GM23338 (cell line): Measurements from ENCODE around the gene LRP1B. TPM values are rescaled to one million over a fixed set of nuclear protein-coding genes. Genes with fewer than 3 reads are reported as not detected.
A peak's percentile ranks its signal among the peaks of the same experiment; 100 is the strongest.

ENCODE experiments used
- ATAC-seq: fragments of 200-7000 bp; cut with Tn5 transposase; 3 replicates; pipeline ENCODE4 v1.9.1; 2020
- DNase-seq: peaks from one replicate; pipeline ENCODE4 v3.0.0-alpha.2; 2015; ENCODE audit warnings: low spot score
- H2AFZ ChIP-seq: fragments of 200-600 bp; sonication (generic); 2 replicates; pipeline ENCODE4 v1.8.0; 2016; ENCODE audit warnings: antibody characterized with exemption, mild to moderate bottlenecking, moderate library complexity
- H3F3A ChIP-seq: fragments of 200-600 bp; sonication (generic); replicated peaks from 2 replicates; pipeline ENCODE4 v1.8.0; 2017; ENCODE audit warnings: antibody characterized with exemption, mixed run types, low read depth
- H3K27ac ChIP-seq: fragments of 200-600 bp; sonication (generic); 2 replicates; pipeline ENCODE4 v1.6.1; 2016; ENCODE audit warnings: low read depth
- H3K27me3 ChIP-seq: fragments of 200-600 bp; sonication (generic); 2 replicates; pipeline ENCODE4 v1.8.0; 2016; ENCODE audit warnings: mild to moderate bottlenecking, mixed run types, moderate library complexity; ENCODE audit not compliant: insufficient read depth
- H3K36me3 ChIP-seq: fragments of 200-600 bp; sonication (generic); 2 replicates; pipeline ENCODE4 v1.8.0; 2016; ENCODE audit warnings: mild to moderate bottlenecking; ENCODE audit not compliant: insufficient read depth
- H3K4me1 ChIP-seq: fragments of 200-600 bp; sonication (generic); 2 replicates; pipeline ENCODE4 v1.8.0; 2016; ENCODE audit warnings: mild to moderate bottlenecking, moderate library complexity; ENCODE audit not compliant: insufficient read depth
- H3K4me2 ChIP-seq: fragments of 200-600 bp; sonication (generic); 2 replicates; pipeline ENCODE4 v1.7.1; 2017; ENCODE audit warnings: mixed run types
- H3K4me3 ChIP-seq: fragments of 200-600 bp; sonication (generic); 2 replicates; pipeline ENCODE4 v1.6.1; 2016; ENCODE audit warnings: mixed run types
- H3K79me2 ChIP-seq: fragments of 200-600 bp; sonication (generic); replicated peaks from 2 replicates; pipeline ENCODE4 v1.8.0; 2017; ENCODE audit warnings: mild to moderate bottlenecking; ENCODE audit not compliant: insufficient read depth
- H3K9me2 ChIP-seq: fragments of 200-600 bp; sonication (generic); 2 replicates; pipeline ENCODE4 v1.8.0; 2017; ENCODE audit not compliant: insufficient read depth
- H4K20me1 ChIP-seq: fragments of 200-600 bp; sonication (generic); replicated peaks from 2 replicates; pipeline ENCODE4 v1.8.0; 2017; ENCODE audit warnings: mild to moderate bottlenecking; ENCODE audit not compliant: insufficient read depth
- H3K27ac Mint-ChIP-seq: 2 replicates; pipeline ENCODE4 v1.8.0; 2020; ENCODE audit warnings: inconsistent platforms, mild to moderate bottlenecking, moderate library complexity, mixed read lengths
- H3K27me3 Mint-ChIP-seq: 3 replicates; pipeline ENCODE4 v1.8.0; 2022; ENCODE audit warnings: low read depth, mild to moderate bottlenecking, moderate library complexity, mixed read lengths, inconsistent platforms; ENCODE audit not compliant: insufficient read depth, poor library complexity
- H3K36me3 Mint-ChIP-seq: 3 replicates; pipeline ENCODE4 v1.8.0; 2021; ENCODE audit warnings: low read depth, mild to moderate bottlenecking, inconsistent platforms, moderate library complexity, mixed read lengths
- H3K4me1 Mint-ChIP-seq: 3 replicates; pipeline ENCODE4 v1.8.0; 2020; ENCODE audit warnings: mild to moderate bottlenecking, inconsistent platforms, mixed read lengths
- H3K4me3 Mint-ChIP-seq: 3 replicates; pipeline ENCODE4 v1.8.0; 2021; ENCODE audit warnings: moderate library complexity, mild to moderate bottlenecking, inconsistent platforms, mixed read lengths
- H3K9me3 Mint-ChIP-seq: 3 replicates; pipeline ENCODE4 v1.8.0; 2020; ENCODE audit warnings: moderate library complexity, mild to moderate bottlenecking, inconsistent platforms, mixed read lengths
- CREB1 ChIP-seq: fragments of 250-450 bp; sonication (Bioruptor Pico); IDR thresholded peaks from 2 replicates; pipeline ENCODE4 v1.5.0; 2020; ENCODE audit warnings: low read depth, mild to moderate bottlenecking, moderate library complexity
- ETS1 ChIP-seq: IDR thresholded peaks from 2 replicates; pipeline ENCODE4 v1.6.1; 2016; ENCODE audit warnings: antibody characterized with exemption
- EZH2 ChIP-seq: fragments of 200-600 bp; sonication (generic); IDR thresholded peaks from one replicate; pipeline ENCODE4 v1.8.0; 2017; ENCODE audit warnings: antibody characterized with exemption, mild to moderate bottlenecking, low read depth; ENCODE audit not compliant: unreplicated experiment
- EZH2phosphoT487 ChIP-seq: fragments of 200-600 bp; sonication (generic); IDR thresholded peaks from one replicate; pipeline ENCODE4 v1.8.1; 2018; ENCODE audit warnings: antibody characterized with exemption; ENCODE audit not compliant: unreplicated experiment
- JUNB ChIP-seq: IDR thresholded peaks from one replicate; pipeline ENCODE4 v1.6.1; 2016; ENCODE audit warnings: antibody characterized with exemption; ENCODE audit not compliant: unreplicated experiment
- NANOG ChIP-seq: IDR thresholded peaks from 2 replicates; pipeline ENCODE4 v1.6.1; 2016; ENCODE audit warnings: antibody characterized with exemption, borderline replicate concordance
- POLR2AphosphoS5 ChIP-seq: IDR thresholded peaks from 2 replicates; pipeline ENCODE4 v1.6.1; 2016; ENCODE audit warnings: antibody characterized with exemption, low read depth
- REST ChIP-seq: IDR thresholded peaks from one replicate; pipeline ENCODE4 v1.6.1; 2018; ENCODE audit warnings: antibody characterized with exemption; ENCODE audit not compliant: unreplicated experiment
- STAT1 ChIP-seq: IDR thresholded peaks from one replicate; pipeline ENCODE4 v1.6.1; 2016; ENCODE audit warnings: antibody characterized with exemption; ENCODE audit not compliant: unreplicated experiment
- ZNF114 ChIP-seq: fragments of 250-450 bp; sonication (Bioruptor Pico); IDR thresholded peaks from 2 replicates; pipeline ENCODE4 v1.5.0; 2020; ENCODE audit warnings: mild to moderate bottlenecking, moderate library complexity
- ZNF331 ChIP-seq: fragments of 250-450 bp; sonication (Bioruptor Pico); IDR thresholded peaks from 2 replicates; pipeline ENCODE4 v1.5.0; 2020; ENCODE audit warnings: low read depth, mild to moderate bottlenecking, moderate library complexity
- ZNF462 ChIP-seq: fragments of 250-450 bp; sonication (Bioruptor Pico); IDR thresholded peaks from 2 replicates; pipeline ENCODE4 v1.5.0; 2020; ENCODE audit warnings: mild to moderate bottlenecking, moderate library complexity
- polyA plus RNA-seq: library from polyadenylated mRNA; unstranded; fragments of >200 nt; fragmentation: Nextera tagmentation; extraction: Ambion mirVana; gene quantifications from 2 replicates; pipeline ENCODE4 v1.2.1, GENCODE V29; 2016
- total RNA-seq: library from RNA; depleted of rRNA; stranded (reverse); fragments of >200 nt; shearing (Covaris generic); gene quantifications from 2 replicates; pipeline ENCODE4 v1.2.3, GENCODE V29; 2014

Gene LRP1B
- total and polyA plus RNA-seq, 2 experiments from 2014 or later: 0.15 to 0.97 TPM

- Mint-ChIP-seq H3K36me3 (peaks cover 12% of the 10 kb centered on the region; the same call in 2 of the 3 replicates), H3K9me3 (peaks cover 14% of the 10 kb centered on the region; the same call in 2 of the 3 replicates), H3K27me3 (peaks cover 4% of the 10 kb centered on the region), H3K27ac (no peak overlapping the region), H3K4me3 (no peak overlapping the region), H3K4me1 (peaks cover 8% of the 10 kb centered on the region; the same call in 2 of the 3 replicates)
- no peak overlapping the region for H3K4me3 ChIP-seq
- no peaks in the 10 kb centered on the region for H3K27me3 ChIP-seq
- no peak for ATAC-seq
- H3K27ac ChIP-seq: no peak overlapping the region
- TF ChIP-seq REST: no peak
- TF ChIP-seq EZH2: no peak
- no peak for TF ChIP-seq CREB1
- TF ChIP-seq JUNB: no peak
- TF ChIP-seq POLR2AphosphoS5: no peak
- H3K79me2 ChIP-seq: no peaks in the 10 kb centered on the region
- H4K20me1 ChIP-seq: no peaks in the 10 kb centered on the region
- H3K9me2 ChIP-seq: no peaks in the 10 kb centered on the region
- no peak overlapping the region for H2AFZ ChIP-seq
- no peaks in the 10 kb centered on the region for H3F3A ChIP-seq
- H3K4me2 ChIP-seq: no peak overlapping the region
- no peaks in the 10 kb centered on the region for H3K4me1 ChIP-seq
- no peak for DNase-seq
- H3K36me3 ChIP-seq: no peaks in the 10 kb centered on the region; the same call in 1 of the 2 replicates
Measured at GRCh38 chr2:140424471-140424870, 1706.3 kb downstream of the LRP1B start.

- Histone ChIP-seq H2AFZ (no peak overlapping the region), H3K4me3 (no peak overlapping the region), H3K36me3 (no peaks in the 10 kb centered on the region; the same call in 1 of the 2 replicates), H3K79me2 (no peaks in the 10 kb centered on the region), H3K4me1 (no peaks in the 10 kb centered on the region), H3F3A (no peaks in the 10 kb centered on the region), H3K27ac (no peak overlapping the region), H3K9me2 (no peaks in the 10 kb centered on the region), H3K4me2 (no peak overlapping the region), H3K27me3 (no peaks in the 10 kb centered on the region), H4K20me1 (no peaks in the 10 kb centered on the region)
- H3K4me1 Mint-ChIP-seq: peaks cover 8% of the 10 kb centered on the region; the same call in 2 of the 3 replicates
- no peak overlapping the region for H3K27ac Mint-ChIP-seq
- peaks cover 12% of the 10 kb centered on the region; the same call in 2 of the 3 replicates for H3K36me3 Mint-ChIP-seq
- ATAC-seq (no peak), DNase-seq (peak; percentile 8)
- H3K4me3 Mint-ChIP-seq: no peak overlapping the region
- TF ChIP-seq NANOG (no peak), ZNF462 (CRISPR knock-in tag) (no peak), STAT1 (no peak), EZH2phosphoT487 (no peak), ETS1 (no peak), ZNF114 (CRISPR knock-in tag) (no peak), JUNB (no peak), ZNF331 (no peak), EZH2 (no peak), CREB1 (no peak)
- H3K27me3 Mint-ChIP-seq: peaks cover 4% of the 10 kb centered on the region
- peaks cover 14% of the 10 kb centered on the region; the same call in 2 of the 3 replicates for H3K9me3 Mint-ChIP-seq
Measured at GRCh38 chr2:140422759-140423158, 1708.1 kb downstream of the LRP1B start.
